Hepatocyte (in vitro differentiated cells): Measurements from ENCODE around the gene ADCY2.

Experiments
- EZH2 ChIP-seq: fragments of 200-600 bp; sonication (generic); IDR thresholded peaks from 2 replicates; pipeline ENCODE4 v1.6.1; 2016; ENCODE audit warnings: antibody characterized with exemption, mild to moderate bottlenecking, borderline replicate concordance
- EZH2phosphoT487 ChIP-seq: fragments of 200-600 bp; sonication (generic); IDR thresholded peaks from one replicate; pipeline ENCODE4 v1.6.1; 2018; ENCODE audit warnings: antibody characterized with exemption, mild to moderate bottlenecking, low read depth, moderate library complexity; ENCODE audit not compliant: unreplicated experiment, severe bottlenecking
- TF ChIP-seq, protein P1 (sequence below): fragments of 200-600 bp; sonication (generic); IDR thresholded peaks from 2 replicates; pipeline ENCODE4 v1.5.1; 2016; ENCODE audit warnings: antibody characterized with exemption, mild to moderate bottlenecking; ENCODE audit not compliant: poor library complexity

GRCh38 chr5:7382588-7382987, 13.3 kb upstream of the ADCY2 start:
- TF ChIP-seq, protein P1, sequence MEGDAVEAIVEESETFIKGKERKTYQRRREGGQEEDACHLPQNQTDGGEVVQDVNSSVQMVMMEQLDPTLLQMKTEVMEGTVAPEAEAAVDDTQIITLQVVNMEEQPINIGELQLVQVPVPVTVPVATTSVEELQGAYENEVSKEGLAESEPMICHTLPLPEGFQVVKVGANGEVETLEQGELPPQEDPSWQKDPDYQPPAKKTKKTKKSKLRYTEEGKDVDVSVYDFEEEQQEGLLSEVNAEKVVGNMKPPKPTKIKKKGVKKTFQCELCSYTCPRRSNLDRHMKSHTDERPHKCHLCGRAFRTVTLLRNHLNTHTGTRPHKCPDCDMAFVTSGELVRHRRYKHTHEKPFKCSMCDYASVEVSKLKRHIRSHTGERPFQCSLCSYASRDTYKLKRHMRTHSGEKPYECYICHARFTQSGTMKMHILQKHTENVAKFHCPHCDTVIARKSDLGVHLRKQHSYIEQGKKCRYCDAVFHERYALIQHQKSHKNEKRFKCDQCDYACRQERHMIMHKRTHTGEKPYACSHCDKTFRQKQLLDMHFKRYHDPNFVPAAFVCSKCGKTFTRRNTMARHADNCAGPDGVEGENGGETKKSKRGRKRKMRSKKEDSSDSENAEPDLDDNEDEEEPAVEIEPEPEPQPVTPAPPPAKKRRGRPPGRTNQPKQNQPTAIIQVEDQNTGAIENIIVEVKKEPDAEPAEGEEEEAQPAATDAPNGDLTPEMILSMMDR = no peak
- TF ChIP-seq EZH2phosphoT487 (no peak), EZH2 (no peak)
